ENCODE results near the gene NR4A1.
A peak's percentile ranks its signal among the peaks of the same experiment; 100 is the strongest.

Gene NR4A1

DNA sequence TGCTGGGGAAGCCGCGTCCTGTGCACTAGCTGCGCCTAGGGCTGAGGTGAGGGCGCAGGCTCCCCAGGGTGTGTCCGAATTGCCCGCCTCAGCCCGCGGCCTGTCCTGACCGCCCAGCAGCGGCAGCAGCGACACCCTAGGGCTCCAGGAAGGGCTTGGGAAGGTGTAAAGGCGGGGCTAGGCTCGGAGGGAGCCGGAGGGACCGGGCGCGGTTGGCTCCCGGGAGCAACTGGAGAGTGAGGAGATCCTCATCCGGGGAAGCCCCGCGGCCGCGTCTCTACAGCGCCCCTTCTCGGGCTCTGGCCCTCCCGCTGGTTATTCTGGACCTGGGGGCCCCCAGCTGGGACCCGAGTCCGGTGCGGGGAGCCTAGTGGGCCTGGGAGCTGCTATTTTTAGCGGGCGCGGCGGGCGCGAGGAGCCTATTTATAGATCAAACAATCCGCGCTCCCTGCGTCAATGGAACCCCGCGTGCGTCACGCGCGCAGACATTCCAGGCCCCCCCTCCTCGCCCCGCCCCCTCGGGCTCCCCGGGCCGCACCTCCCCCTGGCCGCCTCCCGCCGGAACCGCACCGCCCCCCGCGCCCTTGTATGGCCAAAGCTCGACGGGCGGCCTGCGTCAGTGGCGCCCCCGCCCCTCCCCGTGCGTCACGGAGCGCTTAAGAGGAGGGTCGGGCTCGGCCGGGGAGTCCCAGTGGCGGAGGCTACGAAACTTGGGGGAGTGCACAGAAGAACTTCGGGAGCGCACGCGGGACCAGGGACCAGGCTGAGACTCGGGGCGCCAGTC is at the start of gene NR4A1:
NR4A1 (plus strand) TSS at position 685 of the 784 bp plus-strand sequence. CDS start 2,887 bp downstream, outside the sequence.
- TF ChIP-seq GATA1 (IDR thresholded peaks at IDR 0.05; ENCODE audit: low read depth, low read length): no peak
- TF ChIP-seq POLR2A (IDR thresholded peaks at IDR 0.05; ENCODE audit: low read length): no peak
- peak; percentile 89 to 90 for DNase-seq

DNA sequence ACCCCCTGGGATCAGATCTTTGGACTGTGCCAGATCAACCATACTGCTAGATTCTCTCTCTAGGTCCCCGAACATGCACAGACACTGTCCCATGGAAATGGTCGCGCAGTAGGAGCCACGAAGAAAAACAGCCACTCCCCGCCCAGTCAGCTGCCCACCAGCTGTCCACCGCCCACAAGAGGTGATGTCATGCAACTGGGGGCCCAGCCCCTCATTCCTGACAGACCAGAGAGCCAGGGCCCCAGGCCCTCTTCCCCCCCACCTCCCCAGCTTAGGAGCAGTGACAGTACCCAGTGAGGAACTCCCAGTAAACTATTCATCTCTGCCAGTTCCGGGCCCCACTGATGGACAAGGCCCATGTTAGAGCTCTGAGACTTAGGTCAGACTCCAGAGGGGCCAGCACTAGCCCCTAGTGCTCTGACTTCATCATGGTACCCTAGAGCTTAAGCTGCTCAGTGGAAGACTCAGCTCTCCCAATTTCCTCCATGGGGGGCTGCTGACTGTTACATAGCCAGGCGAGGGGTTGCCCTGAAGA is 48.2 kb upstream of the NR4A1 start:
- no peak for TF ChIP-seq POLR2A (IDR thresholded peaks at IDR 0.05; ENCODE audit: low read length)
- TF ChIP-seq GATA1 (IDR thresholded peaks at IDR 0.05; ENCODE audit: low read depth, low read length): no peak
- no peak for DNase-seq

DNA sequence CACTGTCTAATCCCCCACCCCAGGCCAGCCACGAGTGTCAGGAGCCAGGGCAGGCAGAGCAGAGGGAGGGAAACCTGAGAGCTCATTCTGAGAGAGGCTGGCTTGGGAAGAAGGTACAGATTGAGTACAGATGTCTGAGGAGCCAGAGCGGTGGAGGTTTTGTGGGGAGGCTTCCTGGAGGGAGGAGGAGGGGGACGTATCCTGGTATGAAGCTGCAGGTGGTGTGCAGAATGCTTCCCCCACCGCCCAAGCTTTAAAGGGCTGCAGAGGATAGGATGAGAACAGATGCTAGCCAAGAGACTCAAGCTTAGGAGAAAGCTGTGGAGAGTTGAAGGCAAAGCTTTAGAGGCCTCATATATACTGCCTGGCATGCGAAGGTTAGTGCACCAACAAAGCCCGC is 47.7 kb upstream of the NR4A1 start:
- DNase-seq: no peak
- TF ChIP-seq GATA1 (IDR thresholded peaks at IDR 0.05; ENCODE audit: low read depth, low read length): no peak
- no peak for TF ChIP-seq POLR2A (IDR thresholded peaks at IDR 0.05; ENCODE audit: low read length)

DNA sequence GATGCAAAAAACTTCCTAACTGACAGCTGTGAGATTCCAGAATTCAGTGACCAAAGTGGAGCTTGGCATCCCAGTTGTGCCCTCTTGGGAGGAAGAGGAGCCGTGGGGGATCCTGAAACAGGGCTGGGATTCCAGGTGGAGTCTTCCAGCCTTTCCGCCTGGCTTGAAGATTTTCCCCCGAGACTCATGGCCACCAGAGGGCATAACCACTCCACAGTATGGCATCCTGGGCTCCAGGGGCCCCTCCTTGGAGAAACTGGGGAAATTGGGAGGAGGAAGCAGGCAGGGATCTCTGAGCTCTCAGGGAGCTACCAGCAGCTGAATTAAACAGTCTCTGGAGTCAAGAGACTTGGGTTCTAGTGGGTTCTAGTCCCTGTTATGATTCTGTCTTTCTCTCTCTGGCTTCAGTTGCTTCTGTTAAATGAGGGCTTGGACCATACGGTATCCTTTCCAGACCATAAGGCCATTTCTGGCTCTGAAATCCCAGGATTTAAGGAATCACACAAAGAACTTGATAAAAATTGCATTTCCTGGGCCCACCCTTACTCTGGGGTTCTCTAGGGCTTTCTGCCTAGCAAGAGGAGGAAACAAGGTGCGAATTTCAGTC is 47.1 kb upstream of the NR4A1 start:
- no peak for TF ChIP-seq GATA1 (IDR thresholded peaks at IDR 0.05; ENCODE audit: low read depth, low read length)
- TF ChIP-seq POLR2A (IDR thresholded peaks at IDR 0.05; ENCODE audit: low read length): no peak
- DNase-seq: peak in 1 of 2 experiments; percentile 25

DNA sequence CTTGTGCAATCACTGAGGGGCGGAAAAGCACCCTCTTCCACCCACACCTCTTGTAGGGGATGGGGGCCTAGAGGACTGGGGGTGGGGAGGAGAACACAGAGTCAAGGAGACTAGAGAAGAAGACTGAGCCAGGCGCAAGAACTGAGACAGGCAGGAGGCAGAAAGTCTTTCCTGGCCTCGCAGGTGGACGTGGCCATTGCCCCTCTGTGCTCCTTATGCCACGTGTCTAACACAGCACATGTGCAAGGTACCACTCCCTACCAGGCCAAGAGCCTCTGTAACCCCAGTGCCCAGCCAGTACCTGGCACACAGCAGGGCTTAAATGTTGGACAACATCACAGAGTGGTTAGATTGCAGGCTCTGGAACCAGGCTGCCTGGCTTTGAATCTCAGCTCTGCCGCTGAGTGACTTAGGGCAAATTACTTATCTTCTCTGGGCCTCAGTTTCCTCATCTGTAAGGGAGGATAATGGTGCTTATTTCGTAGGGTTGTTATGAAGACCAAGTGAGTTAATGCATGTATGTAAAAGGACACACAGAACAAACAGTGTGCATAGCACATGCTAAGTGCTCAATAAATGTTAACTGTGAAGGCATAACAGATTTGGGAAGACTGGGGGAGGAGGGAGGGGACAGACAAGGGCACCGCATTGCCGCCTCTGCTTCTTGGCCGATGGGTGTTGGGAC is 45.9 kb upstream of the NR4A1 start:
- DNase-seq: no peak
- TF ChIP-seq GATA1 (IDR thresholded peaks at IDR 0.05; ENCODE audit: low read depth, low read length): no peak
- no peak for TF ChIP-seq POLR2A (IDR thresholded peaks at IDR 0.05; ENCODE audit: low read length)

DNA sequence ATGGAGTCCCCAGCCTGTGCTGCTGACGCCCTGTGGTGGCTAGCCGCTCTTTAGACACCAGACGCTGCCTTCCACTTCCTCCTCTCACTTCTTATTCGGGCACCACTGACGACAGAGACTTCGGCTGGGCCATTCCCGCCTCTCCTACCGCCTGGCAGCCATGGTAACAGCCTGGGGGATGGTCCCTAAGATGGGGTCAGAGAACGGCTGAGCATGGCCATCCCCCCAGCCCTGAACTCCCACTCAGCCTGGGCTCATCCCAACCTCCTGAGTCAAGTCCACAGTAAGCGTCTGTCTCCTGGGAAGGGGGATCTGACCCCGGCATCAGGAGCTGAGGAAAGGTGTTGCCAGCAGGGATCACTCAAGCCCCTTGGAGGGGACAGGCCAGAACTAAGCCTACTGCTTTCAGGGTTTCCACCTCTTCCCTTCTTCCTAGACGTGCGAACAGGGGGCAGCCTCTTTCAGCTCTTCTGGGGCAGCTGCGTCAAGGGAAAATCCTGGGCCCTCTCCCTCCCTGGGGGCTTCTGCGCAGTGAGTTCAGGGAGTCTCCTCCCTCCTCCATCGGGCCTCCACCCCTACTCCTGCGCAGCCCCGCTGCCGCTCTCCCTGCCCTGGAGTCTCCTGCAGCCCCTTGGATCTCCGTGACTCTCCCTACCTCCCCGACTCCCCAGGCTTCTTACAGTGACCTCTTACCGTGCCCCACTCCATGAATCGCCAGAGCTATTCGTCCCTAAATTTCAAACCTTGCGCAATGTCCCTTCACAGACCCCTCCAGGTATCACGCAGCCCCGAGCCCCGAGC is 45.1 kb upstream of the NR4A1 start:
- DNase-seq: no peak
- TF ChIP-seq GATA1 (IDR thresholded peaks at IDR 0.05; ENCODE audit: low read depth, low read length): no peak
- TF ChIP-seq POLR2A (IDR thresholded peaks at IDR 0.05; ENCODE audit: low read length): no peak

DNA sequence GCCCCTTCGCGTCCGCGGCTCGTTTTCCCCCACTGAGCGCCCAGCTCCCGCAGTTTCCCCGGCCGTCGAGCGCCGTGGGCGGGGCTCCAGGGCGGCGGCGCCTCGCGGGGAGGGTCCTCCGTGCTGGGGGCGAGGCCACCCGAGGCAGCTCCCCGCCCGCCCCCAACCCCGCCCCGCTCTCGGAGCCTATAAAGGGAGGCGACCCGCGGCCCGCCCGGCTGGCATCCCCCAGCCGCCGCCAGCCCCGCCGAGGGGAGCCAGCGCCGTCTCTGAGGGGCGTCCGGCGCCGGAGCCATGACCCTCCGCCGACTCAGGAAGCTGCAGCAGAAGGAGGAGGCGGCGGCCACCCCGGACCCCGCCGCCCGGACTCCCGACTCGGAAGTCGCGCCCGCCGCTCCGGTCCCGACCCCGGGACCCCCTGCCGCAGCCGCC is 44.5 kb upstream of the NR4A1 start, which contains the start of gene TAMALIN:
TAMALIN (plus strand) TSS at position 221 of the 432 bp plus-strand sequence; CDS start at position 295, 74 bp downstream.
- TF ChIP-seq GATA1 (IDR thresholded peaks at IDR 0.05; ENCODE audit: low read depth, low read length): no peak
- no peak for TF ChIP-seq POLR2A (IDR thresholded peaks at IDR 0.05; ENCODE audit: low read length)
- DNase-seq: peak; percentile 53 to 57

DNA sequence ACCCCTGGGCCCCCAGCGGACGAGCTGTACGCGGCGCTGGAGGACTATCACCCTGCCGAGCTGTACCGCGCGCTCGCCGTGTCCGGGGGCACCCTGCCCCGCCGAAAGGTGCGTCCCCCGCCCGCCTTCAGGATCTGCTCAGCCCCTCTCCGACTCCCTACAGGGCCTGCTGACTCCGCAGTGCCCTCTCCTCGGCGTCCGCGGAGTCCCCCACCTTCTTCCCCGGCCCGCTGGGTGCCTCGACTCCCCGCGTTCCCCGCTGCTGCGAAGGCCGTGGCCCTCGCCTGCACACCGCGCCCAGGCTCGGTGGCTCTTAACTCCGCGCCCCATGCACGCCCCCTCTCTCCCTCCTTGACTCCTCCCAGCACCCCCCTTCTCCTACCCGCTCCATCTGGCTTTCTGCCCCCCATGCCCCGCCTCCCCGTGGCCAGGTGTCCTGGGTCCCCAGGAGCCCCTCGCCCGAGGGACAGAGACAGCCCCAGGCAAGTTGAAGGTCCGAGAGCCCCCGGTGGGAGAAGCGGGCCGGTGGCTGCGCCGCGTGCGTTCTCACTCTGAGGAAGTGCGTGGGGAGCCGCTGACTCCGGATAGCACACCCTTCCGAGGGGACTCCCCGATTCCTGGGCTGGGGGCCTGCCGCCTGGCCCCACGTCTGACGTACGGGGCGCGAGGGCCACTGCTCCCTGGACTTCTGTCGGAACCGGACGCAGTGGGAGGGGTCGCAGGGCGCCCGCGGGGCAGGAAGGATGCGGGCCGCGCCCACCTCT is 43.9 kb upstream of the NR4A1 start:
- peak; percentile 35 to 40 for DNase-seq
- TF ChIP-seq POLR2A (IDR thresholded peaks at IDR 0.05; ENCODE audit: low read length) (no peak), GATA1 (IDR thresholded peaks at IDR 0.05; ENCODE audit: low read depth, low read length) (no peak)

DNA sequence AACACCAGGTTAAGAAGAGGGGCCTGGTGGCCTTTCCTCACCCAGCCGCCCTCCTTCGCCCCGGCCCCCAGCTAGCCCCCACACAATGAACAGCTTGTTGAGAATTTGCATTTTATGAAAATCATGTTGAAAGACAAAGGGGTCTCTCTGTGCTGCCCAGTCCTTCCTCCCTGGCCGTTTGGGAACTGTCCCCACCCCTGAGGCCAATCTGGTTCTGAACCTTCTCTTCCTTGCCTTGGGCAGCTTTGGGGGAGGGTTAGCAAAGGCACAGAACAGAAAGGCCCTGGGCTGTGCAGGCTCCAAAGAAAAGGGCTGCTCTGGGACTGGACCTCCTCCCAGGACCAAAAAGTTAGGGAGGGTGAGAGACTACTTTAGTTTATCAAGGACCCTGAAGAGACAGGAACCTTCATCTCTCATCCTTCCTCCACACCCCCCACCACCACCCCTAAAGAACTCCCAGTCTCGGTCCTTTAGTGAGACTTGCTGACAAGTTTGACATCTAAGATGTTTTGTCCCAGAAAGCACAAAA is 43.2 kb upstream of the NR4A1 start:
- no peak for TF ChIP-seq GATA1 (IDR thresholded peaks at IDR 0.05; ENCODE audit: low read depth, low read length)
- TF ChIP-seq POLR2A (IDR thresholded peaks at IDR 0.05; ENCODE audit: low read length): no peak
- no peak for DNase-seq

DNA sequence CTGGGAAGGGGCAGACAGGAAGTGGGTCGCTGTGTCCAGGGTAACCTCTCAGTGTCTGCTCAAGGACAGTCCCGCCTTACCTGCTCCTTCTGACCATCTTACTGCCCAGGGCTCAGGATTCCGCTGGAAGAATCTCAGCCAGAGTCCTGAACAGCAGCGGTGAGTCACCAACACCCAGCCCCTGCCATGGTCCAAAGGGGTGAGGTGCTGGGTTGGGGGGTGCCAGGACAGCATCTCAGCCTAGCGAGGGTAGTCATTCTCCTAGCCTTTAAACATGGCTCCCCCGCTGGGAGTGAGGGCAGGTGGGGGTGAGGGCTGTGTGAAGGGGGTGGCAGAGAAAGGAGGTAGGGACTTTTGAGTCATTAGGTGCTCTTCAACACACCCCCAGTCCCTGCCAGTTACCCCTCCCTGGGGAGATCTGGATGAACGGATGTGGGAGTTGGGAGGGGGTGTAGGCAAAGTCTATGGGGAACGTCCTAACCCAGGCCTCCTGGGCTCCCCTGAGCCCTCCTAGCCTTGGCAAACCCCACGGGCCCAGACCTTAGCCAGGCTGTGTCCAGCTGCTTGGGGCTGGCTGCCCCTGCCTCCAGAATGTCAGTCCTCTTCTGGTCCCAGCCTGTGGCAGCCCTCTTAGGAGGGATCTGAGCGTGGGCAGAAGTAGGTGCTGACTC is 42.0 kb upstream of the NR4A1 start:
- no peak for TF ChIP-seq POLR2A (IDR thresholded peaks at IDR 0.05; ENCODE audit: low read length)
- no peak for TF ChIP-seq GATA1 (IDR thresholded peaks at IDR 0.05; ENCODE audit: low read depth, low read length)
- DNase-seq: no peak

DNA sequence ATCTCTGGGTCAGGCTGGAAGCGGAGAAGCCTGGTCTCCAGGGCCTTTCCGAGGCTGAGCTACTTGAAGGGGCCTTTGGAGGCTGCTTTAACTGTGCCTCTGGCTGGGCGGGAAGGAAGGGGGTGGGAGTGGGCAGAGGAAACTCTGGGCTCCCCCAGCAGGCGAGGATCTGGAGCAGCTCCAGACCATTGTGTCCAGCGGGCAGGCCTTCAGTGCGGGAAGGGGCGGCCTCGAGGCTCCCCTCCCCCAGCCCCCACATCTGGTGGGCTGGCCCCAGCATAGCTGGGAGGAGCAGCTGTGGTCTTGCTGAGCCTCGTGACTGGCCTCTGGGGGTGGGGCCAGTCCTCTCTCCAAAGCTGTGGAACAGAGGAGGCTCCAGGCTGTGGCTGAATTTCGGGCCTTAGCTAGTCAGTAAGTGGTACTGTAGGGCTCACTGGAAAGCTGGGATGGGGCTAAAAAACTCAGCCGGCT is 41.1 kb upstream of the NR4A1 start:
- DNase-seq: peak; percentile 24 to 44
- TF ChIP-seq GATA1 (IDR thresholded peaks at IDR 0.05; ENCODE audit: low read depth, low read length) (no peak), POLR2A (IDR thresholded peaks at IDR 0.05; ENCODE audit: low read length) (no peak)

All from erythroblast (primary cell).